Activated naive CD4-positive, alpha-beta T cell treated with anti-CD3 and anti-CD28 coated beads for 36 hours (primary cell): ENCODE measurements around the gene DOCK4. TPM values are rescaled to one million over a fixed set of nuclear protein-coding genes. Genes with fewer than 3 reads are reported as not detected.

Experiments
- CTCF ChIA-PET: fragments of 350-600 bp; sonication (Branson Sonifier 250); formaldehyde crosslinking; loops from one replicate; lab custom pipeline; 2021; ENCODE audit warnings: antibody characterized with exemption; lab: Charles Lee
- DNase-seq: peaks from one replicate; pipeline ENCODE4 v3.0.0-alpha.2; 2020
- H3K27ac Mint-ChIP-seq: one replicate; pipeline ENCODE4 v1.8.0; 2021; ENCODE audit warnings: mild to moderate bottlenecking, mixed read lengths
- H3K27me3 Mint-ChIP-seq: one replicate; pipeline ENCODE4 v1.8.0; 2021; ENCODE audit warnings: low read depth, mixed read lengths
- H3K36me3 Mint-ChIP-seq: one replicate; pipeline ENCODE4 v1.8.0; 2021; ENCODE audit warnings: low read depth, mixed read lengths
- H3K4me1 Mint-ChIP-seq: one replicate; pipeline ENCODE4 v1.8.0; 2021; ENCODE audit warnings: low read depth, mixed read lengths
- H3K4me3 Mint-ChIP-seq: one replicate; pipeline ENCODE4 v1.8.0; 2021; ENCODE audit warnings: mild to moderate bottlenecking, moderate library complexity, mixed read lengths
- H3K9me3 Mint-ChIP-seq: one replicate; pipeline ENCODE4 v1.8.0; 2021; ENCODE audit warnings: mixed read lengths
- intact Hi-C: fragments of 100-400 bp; cut with micrococcal nuclease; formaldehyde crosslinking; loops from one replicate; pipeline ENCODE4 v1.15.1; 2023
- total RNA-seq, 2 experiments: library from RNA; stranded (reverse); gene quantifications; one replicate each; pipeline ENCODE4 v1.2.3, GENCODE V29; 2021

Gene DOCK4
- total RNA-seq, 2 experiments from 2014 or later, result 0.43 to 0.62 TPM

DNA sequence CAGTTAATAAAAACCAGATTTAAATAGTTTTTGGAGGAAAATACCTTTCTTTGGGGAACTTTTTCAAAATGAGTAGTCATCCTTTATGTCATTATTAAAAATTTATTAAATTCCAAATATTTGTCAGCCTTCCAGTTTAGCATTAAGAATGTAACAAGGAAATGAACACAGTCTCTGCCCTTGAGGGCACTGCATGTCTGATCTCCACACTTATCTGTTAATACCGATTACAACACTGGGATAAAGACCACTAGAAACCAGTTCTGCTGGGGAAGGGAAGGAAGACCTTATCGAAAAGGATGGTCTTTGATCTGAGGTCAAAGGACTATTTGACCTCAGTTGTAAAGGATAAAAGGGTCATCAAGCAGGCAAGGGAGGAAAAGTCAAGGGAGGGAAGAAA is 320.0 kb downstream of the DOCK4 start:
- H3K4me1 Mint-ChIP-seq, result no peaks in the 10 kb centered on the region
- CTCF ChIA-PET, result no interaction called here
- H3K9me3 Mint-ChIP-seq, result no peaks in the 10 kb centered on the region
- no peaks in the 10 kb centered on the region for H3K36me3 Mint-ChIP-seq
- H3K27me3 Mint-ChIP-seq, result peaks cover 13% of the 10 kb centered on the region
- H3K27ac Mint-ChIP-seq, result no peak overlapping the region
- no peak overlapping the region for H3K4me3 Mint-ChIP-seq
- intact Hi-C loops, result no loop called here
- DNase-seq, result no peak

DNA sequence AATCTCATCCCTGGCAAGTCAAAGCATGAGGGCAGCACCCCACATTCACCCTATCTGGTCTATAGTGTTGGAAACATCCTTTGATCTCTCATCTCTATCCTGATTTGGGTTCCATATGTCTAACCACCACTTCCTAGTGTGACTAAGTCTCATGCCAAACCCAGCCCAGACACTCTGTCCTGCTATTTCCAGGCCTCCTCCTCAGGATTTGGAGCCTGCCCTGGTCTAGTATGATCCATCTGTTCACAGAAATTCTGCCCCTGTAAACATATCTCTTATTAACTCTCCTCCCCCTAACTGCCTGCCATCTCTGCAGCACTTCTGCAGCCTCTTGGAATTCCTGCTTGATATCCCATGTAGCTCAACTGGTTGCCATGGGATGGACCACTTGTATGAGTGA is 323.0 kb downstream of the DOCK4 start:
- no peak overlapping the region for H3K4me3 Mint-ChIP-seq
- H3K4me1 Mint-ChIP-seq, result no peaks in the 10 kb centered on the region
- no peak for DNase-seq
- no peaks in the 10 kb centered on the region for H3K36me3 Mint-ChIP-seq
- intact Hi-C loops, result no loop called here
- CTCF ChIA-PET, result interaction anchor here (1.1 kb wide), 1 partner anchor 217 kb away, joined by 3 read pairs; no protein-coding TSS in a partner anchor
- no peaks in the 10 kb centered on the region for H3K9me3 Mint-ChIP-seq
- H3K27ac Mint-ChIP-seq, result no peak overlapping the region
- H3K27me3 Mint-ChIP-seq, result peaks cover 17% of the 10 kb centered on the region

DNA sequence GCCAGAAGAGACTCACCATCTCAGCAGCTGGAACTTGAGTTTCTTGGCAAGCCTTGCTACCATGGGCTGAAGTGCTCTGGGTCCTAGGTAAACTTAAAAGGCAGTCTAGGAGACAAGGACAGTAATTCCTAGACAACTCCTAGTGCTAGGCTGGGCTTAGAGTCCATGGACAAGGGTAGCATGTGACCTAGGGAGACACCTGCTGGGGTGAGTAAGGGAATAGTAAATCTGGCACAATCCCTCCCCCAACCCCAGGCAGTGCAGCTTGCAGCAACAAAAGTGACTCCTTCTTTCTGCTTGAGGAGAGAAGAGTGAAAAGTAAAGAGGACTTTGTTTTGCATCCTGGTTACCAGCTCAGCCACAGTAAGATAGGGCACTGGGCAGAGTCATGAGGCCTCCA is 327.4 kb downstream of the DOCK4 start:
- H3K27ac Mint-ChIP-seq, result no peak overlapping the region

DNA sequence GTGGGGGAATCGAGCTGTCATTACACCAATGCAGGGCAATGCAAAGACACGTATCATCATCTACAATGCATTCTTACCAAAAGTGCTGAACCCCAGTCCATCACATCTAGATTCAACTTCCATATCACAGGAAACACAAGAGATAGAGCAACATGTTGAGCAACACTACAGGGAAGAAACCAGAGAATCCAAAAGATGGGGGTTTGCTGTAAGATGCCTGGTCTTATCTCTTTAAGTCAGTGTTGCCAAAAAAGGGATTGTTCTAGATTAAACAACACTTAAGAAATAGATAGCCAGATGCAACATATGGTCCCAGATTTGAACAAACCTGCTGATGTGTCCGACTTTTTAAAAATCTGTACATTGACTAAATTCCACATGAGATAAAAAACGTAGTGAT is 328.3 kb downstream of the DOCK4 start:
- H3K36me3 Mint-ChIP-seq, result no peaks in the 10 kb centered on the region
- intact Hi-C loops, result no loop called here
- peaks cover 13% of the 10 kb centered on the region for H3K27me3 Mint-ChIP-seq
- DNase-seq, result no peak
- H3K4me3 Mint-ChIP-seq, result no peak overlapping the region
- no peak overlapping the region for H3K27ac Mint-ChIP-seq
- H3K4me1 Mint-ChIP-seq, result no peaks in the 10 kb centered on the region
- H3K9me3 Mint-ChIP-seq, result no peaks in the 10 kb centered on the region
- CTCF ChIA-PET, result no interaction called here

More for the DNA sequence above, 327.4 kb downstream of the DOCK4 start:
- Mint-ChIP-seq H3K27me3 (peaks cover 17% of the 10 kb centered on the region), H3K4me3 (no peak overlapping the region), H3K36me3 (no peaks in the 10 kb centered on the region), H3K9me3 (no peaks in the 10 kb centered on the region), H3K4me1 (no peaks in the 10 kb centered on the region)
- no peak for DNase-seq
- intact Hi-C loops, result no loop called here
- CTCF ChIA-PET, result no interaction called here

DNA sequence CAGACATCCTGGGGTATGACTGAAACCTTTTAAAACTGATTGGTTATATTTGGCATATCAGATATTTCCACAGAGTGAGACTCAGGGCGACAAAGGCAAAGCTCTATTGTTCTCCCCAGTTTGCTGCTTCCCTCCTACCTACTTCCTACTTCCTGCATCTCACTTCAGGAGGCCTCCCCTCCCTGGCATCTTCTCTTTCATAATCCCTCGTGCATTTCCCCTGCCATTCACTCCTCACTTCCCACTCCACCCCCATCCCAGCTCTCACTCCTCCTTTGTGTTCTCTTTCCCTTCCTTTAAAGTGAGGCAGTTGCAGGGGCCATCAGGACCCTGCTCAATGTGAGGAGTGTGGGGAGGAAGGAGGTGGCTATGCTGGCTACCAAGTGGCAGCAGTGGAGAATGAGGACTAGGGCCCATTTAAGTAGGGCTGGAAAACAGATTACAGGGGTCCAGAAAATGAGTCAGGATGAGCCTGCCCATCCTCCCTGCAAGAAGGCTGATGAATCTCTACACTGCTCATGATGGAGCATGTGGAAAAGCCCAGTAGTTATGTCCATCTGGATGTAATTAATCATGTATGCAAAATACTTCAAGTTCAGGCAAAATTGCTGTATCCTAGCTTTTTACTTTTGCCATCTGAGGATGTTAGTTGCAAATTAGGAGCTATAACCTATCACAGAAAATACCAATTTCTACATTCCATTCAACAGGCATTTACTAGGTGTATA is 332.1 kb downstream of the DOCK4 start:
- Mint-ChIP-seq H3K36me3 (no peaks in the 10 kb centered on the region), H3K27me3 (peaks cover 3% of the 10 kb centered on the region), H3K27ac (no peak overlapping the region), H3K4me3 (no peak overlapping the region), H3K9me3 (no peaks in the 10 kb centered on the region), H3K4me1 (no peaks in the 10 kb centered on the region)
- intact Hi-C loops, result no loop called here
- CTCF ChIA-PET, result no interaction called here
- DNase-seq, result no peak

DNA sequence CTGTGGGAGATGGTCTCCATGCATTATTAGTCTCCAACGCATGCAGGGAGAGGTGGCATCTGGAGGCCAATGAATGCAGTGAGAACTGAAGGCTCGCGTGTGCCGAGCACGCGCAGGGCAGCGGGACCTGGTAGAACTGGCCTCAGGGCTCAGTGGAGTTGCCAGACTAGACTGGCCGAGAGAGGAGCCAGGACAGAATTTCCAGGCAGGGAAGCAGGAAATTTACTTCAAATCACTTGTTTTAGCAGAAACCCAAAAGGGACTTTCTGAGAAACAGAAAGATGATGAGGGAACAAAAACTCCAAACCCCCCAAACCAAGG is 332.9 kb downstream of the DOCK4 start:
- no peaks in the 10 kb centered on the region for H3K36me3 Mint-ChIP-seq

DNA sequence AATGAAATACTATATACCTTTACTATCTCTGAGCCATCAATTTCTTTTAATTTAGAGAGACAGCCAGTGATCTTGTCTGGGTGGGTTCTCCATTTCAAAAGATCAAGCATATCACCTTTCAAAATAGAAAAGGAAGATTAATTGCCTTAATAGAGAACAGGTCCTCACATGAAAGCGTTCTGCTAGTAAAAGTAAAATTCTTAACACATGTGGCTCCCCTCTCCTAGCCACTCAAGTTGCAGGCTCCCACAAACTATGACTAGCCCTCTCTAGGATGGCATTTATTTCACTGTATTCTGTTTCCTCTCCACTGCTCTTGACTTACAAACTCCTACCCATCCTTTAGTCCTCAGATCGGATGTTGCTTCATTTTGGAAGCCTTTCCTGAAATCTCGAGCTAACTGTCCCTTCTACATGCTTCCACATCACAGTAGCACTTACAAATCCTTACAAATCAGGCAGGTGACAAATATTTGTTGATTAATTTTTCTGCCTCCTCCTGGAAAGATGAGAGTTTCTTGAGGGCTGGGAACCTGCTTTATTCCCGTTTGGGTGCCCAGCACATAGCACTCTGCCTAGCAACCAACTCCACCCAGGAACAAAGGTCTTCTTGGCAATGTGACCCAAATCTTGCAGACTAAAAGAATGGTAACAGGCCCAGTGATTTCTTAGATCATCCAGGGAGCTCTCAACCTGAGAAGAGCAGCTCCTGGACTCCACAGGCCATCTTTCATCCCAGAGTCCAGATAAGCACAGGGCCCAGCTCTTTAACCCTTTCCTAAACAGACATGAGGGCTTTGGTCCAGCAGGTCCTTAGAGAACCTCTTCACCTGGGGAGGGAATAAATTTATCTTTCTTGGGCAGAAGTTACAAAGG is 333.5 kb downstream of the DOCK4 start:
- CTCF ChIA-PET, result interaction anchor here (0.7 kb wide), 1 partner anchor 118 kb away, joined by 3 read pairs; no protein-coding TSS in a partner anchor
- H3K4me1 Mint-ChIP-seq, result no peaks in the 10 kb centered on the region

More for the DNA sequence above, 332.9 kb downstream of the DOCK4 start:
- Mint-ChIP-seq H3K9me3 (no peaks in the 10 kb centered on the region), H3K27ac (no peak overlapping the region), H3K27me3 (peaks cover 3% of the 10 kb centered on the region), H3K4me1 (no peaks in the 10 kb centered on the region), H3K4me3 (no peak overlapping the region)
- DNase-seq, result no peak
- CTCF ChIA-PET, result no interaction called here
- intact Hi-C loops, result no loop called here

DNA sequence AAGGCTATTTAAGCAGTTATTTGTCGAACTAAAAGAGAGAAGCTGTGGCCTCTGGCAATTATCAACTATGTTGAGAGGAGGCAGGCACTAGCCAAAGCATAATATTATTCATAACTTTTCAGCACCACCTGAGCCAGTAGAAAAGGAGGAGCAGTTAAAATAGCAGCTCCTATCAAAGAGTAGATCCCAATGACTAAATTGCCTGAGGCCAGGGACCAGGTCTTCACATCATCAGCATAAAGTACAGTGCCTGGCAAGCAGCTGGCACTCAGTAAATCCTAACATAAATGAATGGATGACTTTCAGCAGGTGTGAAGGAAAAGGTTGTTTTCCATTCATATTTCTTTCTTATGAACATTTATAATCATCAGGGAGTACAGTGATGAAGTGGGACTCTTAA is 334.9 kb downstream of the DOCK4 start:
- CTCF ChIA-PET, result no interaction called here
- no peak for DNase-seq
- intact Hi-C loops, result no loop called here

More for the DNA sequence above, 333.5 kb downstream of the DOCK4 start:
- H3K27me3 Mint-ChIP-seq, result peaks cover 3% of the 10 kb centered on the region
- H3K27ac Mint-ChIP-seq, result no peak overlapping the region
- no peak for DNase-seq
- intact Hi-C loops, result no loop called here
- H3K36me3 Mint-ChIP-seq, result no peaks in the 10 kb centered on the region
- no peaks in the 10 kb centered on the region for H3K9me3 Mint-ChIP-seq
- no peak overlapping the region for H3K4me3 Mint-ChIP-seq

DNA sequence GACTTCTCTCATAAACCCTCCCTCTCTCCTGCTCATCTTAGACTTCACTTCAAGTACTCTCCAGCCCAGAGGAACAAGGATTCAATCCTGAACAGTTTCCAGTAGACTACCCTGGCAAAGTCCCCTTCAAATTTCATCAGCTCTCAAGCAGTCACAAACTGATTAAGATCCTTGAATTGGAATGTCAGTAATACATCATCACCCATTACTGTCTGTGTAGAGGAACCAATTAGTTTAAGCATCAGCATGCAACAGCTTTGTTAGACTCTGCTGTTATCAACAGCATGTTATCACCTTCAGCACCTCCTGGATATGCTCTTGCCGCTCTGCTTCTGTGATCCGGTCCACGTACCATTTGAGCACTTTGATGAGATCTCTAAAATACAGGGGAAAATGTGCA is 336.9 kb downstream of the DOCK4 start:
- Mint-ChIP-seq H3K4me1 (no peaks in the 10 kb centered on the region), H3K27ac (no peak overlapping the region), H3K9me3 (no peaks in the 10 kb centered on the region), H3K36me3 (no peaks in the 10 kb centered on the region), H3K4me3 (no peak overlapping the region), H3K27me3 (peaks cover 3% of the 10 kb centered on the region)
- intact Hi-C loops, result no loop called here
- DNase-seq, result no peak
- CTCF ChIA-PET, result no interaction called here

More for the DNA sequence above, 334.9 kb downstream of the DOCK4 start:
- no peak overlapping the region for H3K27ac Mint-ChIP-seq
- H3K27me3 Mint-ChIP-seq, result peaks cover 3% of the 10 kb centered on the region
- H3K9me3 Mint-ChIP-seq, result no peaks in the 10 kb centered on the region
- no peaks in the 10 kb centered on the region for H3K36me3 Mint-ChIP-seq
- H3K4me3 Mint-ChIP-seq, result no peak overlapping the region
- no peaks in the 10 kb centered on the region for H3K4me1 Mint-ChIP-seq

DNA sequence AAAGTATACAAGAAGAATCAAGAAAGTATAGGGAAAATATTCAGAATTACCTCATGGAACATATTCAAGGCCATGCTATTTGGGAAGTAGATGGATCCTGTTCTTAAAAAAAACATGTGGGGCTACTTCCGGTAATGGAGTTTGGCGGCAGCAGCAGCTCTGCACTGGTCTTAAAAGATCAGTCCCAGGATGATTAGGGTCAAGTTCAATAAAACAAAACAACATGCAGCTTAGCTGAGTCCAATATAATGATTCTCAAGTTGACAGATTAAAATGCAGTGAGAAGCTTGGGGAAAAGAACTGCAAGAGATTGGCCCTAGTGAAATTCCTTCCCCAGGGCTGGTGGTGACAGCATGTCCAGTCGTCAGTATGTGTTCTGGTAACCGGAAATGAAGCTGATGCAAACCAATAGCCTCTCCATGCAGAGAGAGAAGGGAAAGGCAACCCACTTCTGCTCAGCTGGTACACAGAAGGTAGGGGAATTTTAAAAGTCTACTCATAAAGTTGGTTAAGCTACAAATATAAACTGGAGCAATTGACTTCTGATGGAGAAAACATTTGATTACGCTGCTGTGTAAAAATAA is 338.8 kb downstream of the DOCK4 start:
- CTCF ChIA-PET, result interaction anchor here (0.6 kb wide), 1 partner anchor 15 kb away, joined by 3 read pairs; no protein-coding TSS in a partner anchor
- Mint-ChIP-seq H3K27me3 (no peaks in the 10 kb centered on the region), H3K36me3 (no peaks in the 10 kb centered on the region), H3K4me1 (no peaks in the 10 kb centered on the region), H3K4me3 (no peak overlapping the region), H3K27ac (no peak overlapping the region), H3K9me3 (no peaks in the 10 kb centered on the region)
- intact Hi-C loops, result no loop called here
- DNase-seq, result no peak

DNA sequence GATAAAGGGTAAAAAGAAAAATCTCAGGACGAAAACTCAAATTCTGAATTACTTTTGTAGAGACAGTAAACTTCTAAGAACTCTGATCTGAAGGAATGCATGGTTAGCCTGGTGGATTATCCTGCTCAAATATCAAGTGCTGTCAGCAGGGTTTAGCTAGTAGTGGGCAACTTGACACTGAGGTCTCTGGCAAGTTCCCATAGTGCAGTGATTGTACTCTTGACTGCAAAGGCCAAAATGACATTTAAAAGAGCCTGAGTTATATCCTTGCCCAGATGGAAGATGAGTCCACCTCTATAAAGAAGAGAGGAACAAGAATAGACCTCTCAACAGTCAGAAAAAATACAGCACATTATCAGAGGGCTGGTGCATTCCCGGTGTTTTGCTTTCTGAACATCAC is 339.4 kb downstream of the DOCK4 start:
- intact Hi-C loops, result no loop called here
- Mint-ChIP-seq H3K4me3 (no peak overlapping the region), H3K9me3 (no peaks in the 10 kb centered on the region), H3K27me3 (no peaks in the 10 kb centered on the region), H3K36me3 (no peaks in the 10 kb centered on the region), H3K27ac (no peak overlapping the region), H3K4me1 (no peaks in the 10 kb centered on the region)
- DNase-seq, result no peak
- CTCF ChIA-PET, result no interaction called here

DNA sequence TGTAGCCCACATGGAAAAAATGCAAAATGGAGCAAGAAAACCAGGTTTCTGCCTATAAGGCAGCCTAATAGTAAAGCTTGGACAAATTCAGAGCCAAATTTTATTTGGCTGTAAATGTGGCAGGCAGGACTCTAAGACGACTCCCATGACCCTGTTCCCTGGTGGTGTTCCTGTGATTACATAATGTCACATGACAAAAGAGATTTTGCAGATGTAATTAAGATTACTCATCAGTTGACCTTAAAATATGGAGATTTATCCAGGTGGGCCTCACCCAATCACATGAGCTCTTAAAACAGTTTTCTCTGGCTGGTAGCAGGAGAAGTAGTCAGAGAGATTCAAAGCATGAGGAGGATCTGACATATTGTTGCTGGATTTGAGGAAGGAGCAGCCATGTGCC is 340.8 kb downstream of the DOCK4 start:
- H3K9me3 Mint-ChIP-seq, result no peaks in the 10 kb centered on the region
- intact Hi-C loops, result no loop called here
- DNase-seq, result no peak
- no peaks in the 10 kb centered on the region for H3K36me3 Mint-ChIP-seq
- peaks cover 2% of the 10 kb centered on the region for H3K27me3 Mint-ChIP-seq
- no peak overlapping the region for H3K27ac Mint-ChIP-seq
- CTCF ChIA-PET, result interaction anchor here (1.9 kb wide), 1 partner anchor 10 kb away, joined by 5 read pairs; no protein-coding TSS in a partner anchor
- H3K4me1 Mint-ChIP-seq, result peaks cover 2% of the 10 kb centered on the region
- no peak overlapping the region for H3K4me3 Mint-ChIP-seq
